ENCODE data around the gene TAS2R30.

The TAS2R30 gene

GRCh38 chr12:11147420-11147819, 13.0 kb upstream of the TAS2R30 start:
- DNase-seq = no peak
- TF ChIP-seq CTCF (IDR thresholded peaks at IDR 0.05) = no peak
- Histone ChIP-seq H3K27me3 (no peaks in the 10 kb centered on the region), H3K4me3 (no peak overlapping the region), H3K4me1 (no peaks in the 10 kb centered on the region), H3K27ac (no peak overlapping the region), H3K36me3 (no peaks in the 10 kb centered on the region), H3K9me3 (peaks cover 0 to 14% (median 14%) of the 10 kb centered on the region in 3 donors)
- intact Hi-C loops (cut with DNase I; ENCODE audit: low total_unique reads) = no loop called here

- Histone ChIP-seq H3K27me3 (no peaks in the 10 kb centered on the region), H3K4me1 (no peaks in the 10 kb centered on the region), H3K4me3 (no peak overlapping the region), H3K9me3 (peaks cover 0 to 14% (median 14%) of the 10 kb centered on the region in 3 donors), H3K36me3 (peaks cover 0 to 4% (median 0%) of the 10 kb centered on the region in 3 donors), H3K27ac (no peak overlapping the region)
- intact Hi-C loops (cut with DNase I; ENCODE audit: low total_unique reads) = no loop called here
- TF ChIP-seq CTCF (IDR thresholded peaks at IDR 0.05) = no peak
- DNase-seq = no peak
These were observed 9.9 kb upstream of the TAS2R30 start for GRCh38 chr12:11144297-11144696.

GRCh38 chr12:11143352-11143751, 8.9 kb upstream of the TAS2R30 start:
- intact Hi-C loops (cut with DNase I; ENCODE audit: low total_unique reads) = no loop called here
- Histone ChIP-seq H3K4me1 (no peaks in the 10 kb centered on the region), H3K27ac (no peak overlapping the region), H3K27me3 (no peaks in the 10 kb centered on the region), H3K4me3 (no peak overlapping the region), H3K9me3 (peaks cover 0 to 14% (median 14%) of the 10 kb centered on the region in 3 donors), H3K36me3 (peaks cover 0 to 4% (median 0%) of the 10 kb centered on the region in 3 donors)
- TF ChIP-seq CTCF (IDR thresholded peaks at IDR 0.05) = no peak
- DNase-seq = no peak

- intact Hi-C loops (cut with DNase I; ENCODE audit: low total_unique reads) = no loop called here
- no peak overlapping the region for H3K4me3 ChIP-seq
- TF ChIP-seq CTCF (IDR thresholded peaks at IDR 0.05) = no peak
- H3K27me3 ChIP-seq = no peaks in the 10 kb centered on the region
- no peak for DNase-seq
- H3K4me1 ChIP-seq = peaks cover 0 to 4% (median 0%) of the 10 kb centered on the region in 4 donors
- H3K27ac ChIP-seq = no peak overlapping the region
- no peaks in the 10 kb centered on the region for H3K9me3 ChIP-seq
- H3K36me3 ChIP-seq = no peaks in the 10 kb centered on the region
These were observed 1.6 kb upstream of the TAS2R30 start for GRCh38 chr12:11136075-11136474.

GRCh38 chr12:11133816-11134215, 628 bp downstream of the TAS2R30 start:
- H3K36me3 ChIP-seq = no peaks in the 10 kb centered on the region
- no peak for DNase-seq
- H3K27me3 ChIP-seq = no peaks in the 10 kb centered on the region
- H3K4me1 ChIP-seq = peaks cover 0 to 4% (median 0%) of the 10 kb centered on the region in 4 donors
- no peak overlapping the region for H3K27ac ChIP-seq
- intact Hi-C loops (cut with DNase I; ENCODE audit: low total_unique reads) = no loop called here
- H3K9me3 ChIP-seq = no peaks in the 10 kb centered on the region
- H3K4me3 ChIP-seq = no peak overlapping the region
- no peak for TF ChIP-seq CTCF (IDR thresholded peaks at IDR 0.05)

GRCh38 chr12:11133162-11133561, 1.3 kb downstream of the TAS2R30 start:
- no peaks in the 10 kb centered on the region for H3K36me3 ChIP-seq
- H3K27ac ChIP-seq = no peak overlapping the region
- intact Hi-C loops (cut with DNase I; ENCODE audit: low total_unique reads) = no loop called here
- H3K4me3 ChIP-seq = no peak overlapping the region
- no peaks in the 10 kb centered on the region for H3K9me3 ChIP-seq
- H3K27me3 ChIP-seq = no peaks in the 10 kb centered on the region
- no peak for TF ChIP-seq CTCF (IDR thresholded peaks at IDR 0.05)
- peaks cover 0 to 4% (median 0%) of the 10 kb centered on the region in 4 donors for H3K4me1 ChIP-seq
- DNase-seq = no peak

Data from tibial artery (tissue), 4 donors.